Activated CD4-positive, CD25-positive, alpha-beta regulatory T cell treated with anti-CD3 and anti-CD28 coated beads, Interleukin-2, amount 50 U/mL, for 24 hours (primary cell): ENCODE measurements around the gene MSS51.

ENCODE experiments used
- ATAC-seq, 2 donors: fragments of 150-1000 bp; cut with Tn5 transposase; one replicate each; pipeline ENCODE4 v1.10.0; 2021; ENCODE audit warnings: mild to moderate bottlenecking in 1 of 2, moderate library complexity in 1 of 2

Gene MSS51

DNA sequence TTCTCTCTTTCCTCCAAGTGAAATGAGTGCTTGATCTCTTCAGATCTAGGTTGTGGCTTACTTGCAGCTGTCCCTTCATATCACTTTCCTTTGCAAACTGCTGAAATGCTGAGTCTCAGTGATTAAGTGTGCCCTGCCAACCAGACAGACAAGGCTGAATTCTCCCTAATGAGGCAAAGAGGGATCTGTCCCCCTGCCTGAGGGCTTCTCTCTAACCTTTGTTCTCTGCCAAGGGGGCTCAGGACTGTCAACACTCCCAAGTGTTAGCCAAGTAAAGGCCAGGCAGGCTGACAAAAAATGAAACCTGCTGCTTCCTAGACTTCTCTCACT, at the start of gene MSS51:
TSS of gene MSS51 (minus strand) at position 24 of the 330 bp plus-strand sequence. CDS start 5,277 bp downstream, outside the sequence.
- ATAC-seq, result peak in 1 of 2 donors; percentile 24

DNA sequence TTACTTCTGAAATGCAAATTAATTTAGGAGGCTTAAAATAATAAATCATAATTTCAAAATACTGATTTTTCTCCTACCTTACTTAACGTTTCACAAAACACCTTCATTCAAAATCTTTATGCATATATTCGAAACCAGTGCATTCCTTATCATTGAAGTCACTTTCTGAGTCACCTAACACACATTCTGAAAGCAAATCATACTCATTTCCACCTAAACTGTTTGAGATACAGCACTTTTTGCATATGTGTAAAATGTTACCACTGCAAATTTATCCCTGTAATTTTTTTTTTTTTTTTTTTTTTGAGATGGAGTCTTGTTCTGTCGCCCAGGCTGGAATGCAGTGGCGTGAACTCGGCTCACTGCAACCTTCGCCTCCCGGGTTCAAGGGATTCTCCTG, 46.8 kb upstream of the MSS51 start:
- peak; percentile 75 to 82 for ATAC-seq

DNA sequence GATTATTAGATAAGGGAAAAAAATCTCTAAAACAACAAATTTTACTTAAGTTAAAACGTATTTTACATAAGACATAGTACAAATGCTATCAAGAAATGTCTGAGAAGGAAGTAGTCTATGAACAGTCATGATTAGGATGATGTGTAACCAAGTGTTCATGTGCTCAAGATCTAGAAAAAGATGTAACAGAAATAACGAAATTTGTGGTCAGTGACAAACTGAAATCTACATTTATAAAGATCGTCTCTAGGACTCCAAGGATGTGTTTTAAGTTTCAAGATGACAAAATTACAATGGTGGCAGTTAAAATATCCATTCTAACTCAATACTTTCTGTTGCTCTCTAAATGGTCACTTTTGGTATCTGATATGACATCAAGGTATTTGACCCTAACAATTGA, 45.3 kb upstream of the MSS51 start:
- ATAC-seq, result peak; percentile 86 to 88

DNA sequence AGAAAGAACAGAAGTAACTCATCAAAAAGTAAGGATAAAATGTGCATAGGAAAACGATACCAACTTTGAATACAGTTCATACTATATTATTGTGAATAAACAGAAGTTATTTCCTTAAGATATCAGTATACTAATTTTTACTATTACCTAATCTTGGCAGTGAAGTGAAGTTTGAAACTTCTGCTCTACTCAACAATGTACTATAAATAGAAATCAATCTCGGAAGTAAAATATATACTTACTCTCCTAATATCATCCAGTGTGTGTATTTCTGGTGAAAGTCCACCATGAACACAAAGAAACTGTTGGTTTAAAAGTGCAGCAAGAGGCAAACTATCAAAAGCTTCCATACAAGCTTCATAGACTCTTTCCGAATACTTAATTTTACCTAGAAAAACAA, 37.9 kb upstream of the MSS51 start:
- ATAC-seq, result no peak

DNA sequence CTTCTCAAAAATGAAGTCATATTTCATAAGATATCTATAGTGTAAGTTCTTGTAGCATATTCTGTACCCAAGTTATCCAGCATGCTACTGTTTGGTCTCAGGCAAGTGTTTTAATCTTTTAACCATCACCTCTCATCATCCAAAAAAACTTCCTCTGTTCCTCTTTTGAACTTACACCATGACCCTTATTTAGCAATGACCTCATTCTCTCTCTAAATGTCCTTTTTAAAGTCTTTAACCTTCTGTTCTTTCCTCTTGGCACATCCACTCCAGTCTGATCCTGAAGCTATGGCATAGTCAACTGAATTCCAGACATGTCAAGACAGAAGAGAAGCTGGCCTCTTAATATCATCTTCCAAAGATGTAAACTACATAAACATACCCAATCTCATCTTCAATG, 36.2 kb upstream of the MSS51 start:
- no peak for ATAC-seq

DNA sequence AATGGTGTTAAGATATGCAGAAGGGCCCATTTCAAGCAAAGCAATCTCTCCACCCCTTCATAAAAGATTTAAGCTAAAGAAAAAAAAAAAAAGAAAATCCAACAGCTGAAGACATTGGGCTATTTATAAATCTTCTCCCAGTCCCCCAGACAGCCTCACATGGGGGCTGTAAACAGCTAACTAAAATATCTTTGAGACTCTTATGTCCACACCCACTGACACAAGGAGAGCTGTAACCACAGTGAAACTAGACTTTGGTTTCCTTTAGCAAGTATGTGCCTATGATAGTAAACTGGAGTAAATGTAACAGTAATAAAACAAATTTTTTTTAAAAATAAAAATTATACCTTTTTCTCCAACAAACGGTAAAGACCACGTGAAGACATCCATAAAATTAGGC, 33.8 kb upstream of the MSS51 start:
- no peak for ATAC-seq

DNA sequence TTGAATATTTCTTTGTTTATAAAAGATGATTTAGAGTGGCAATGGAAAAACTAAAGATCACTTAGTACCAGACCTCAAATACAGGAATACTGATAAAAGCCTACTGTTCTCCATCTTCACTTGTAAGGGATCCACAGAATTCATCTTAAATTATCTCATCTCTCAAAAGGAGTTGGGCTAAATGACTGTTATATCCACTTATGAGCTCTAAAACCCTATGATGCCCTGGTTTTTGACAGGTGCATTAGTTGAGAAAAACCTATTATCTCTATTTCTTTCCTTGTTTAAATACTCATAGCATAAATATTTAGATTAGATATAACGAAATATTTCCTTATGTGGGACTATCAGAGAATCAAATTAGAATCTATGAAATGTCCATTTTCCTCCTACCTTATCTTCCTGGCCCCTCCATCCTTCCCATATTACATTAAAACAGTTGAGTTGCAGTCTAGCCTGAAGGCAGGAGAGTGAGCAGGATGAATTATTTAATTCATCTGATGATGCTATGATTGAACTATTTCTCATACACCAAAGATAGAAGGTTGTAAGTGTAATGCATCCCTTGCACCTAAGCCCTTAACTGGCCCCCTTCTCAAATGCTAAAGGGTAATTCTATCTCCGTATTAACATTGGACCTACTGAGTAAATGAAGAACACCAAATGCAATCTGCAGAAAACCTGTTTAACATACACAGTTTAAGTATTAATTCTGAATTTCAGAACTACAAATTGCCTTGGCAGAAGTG, 32.8 kb upstream of the MSS51 start:
- no peak for ATAC-seq

DNA sequence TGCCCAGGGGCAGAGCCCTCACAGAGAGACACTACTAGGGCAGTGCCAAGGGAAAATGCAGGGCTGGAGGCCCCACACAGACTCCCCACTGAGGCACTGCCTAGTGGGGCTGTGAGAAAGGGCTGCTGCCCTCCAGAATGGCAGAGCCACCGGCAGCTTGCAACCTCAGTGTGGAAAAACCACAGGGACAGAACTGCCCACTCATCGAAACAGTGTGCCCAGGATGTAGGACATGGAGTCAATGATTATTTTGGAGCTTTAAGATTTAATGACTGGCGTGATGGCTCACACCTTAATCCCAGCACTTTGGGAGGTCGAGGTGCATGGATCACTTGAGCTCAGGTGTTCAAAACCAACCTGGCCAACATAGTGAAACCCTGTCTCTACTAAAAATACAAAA, 27.5 kb upstream of the MSS51 start:
- no peak for ATAC-seq

DNA sequence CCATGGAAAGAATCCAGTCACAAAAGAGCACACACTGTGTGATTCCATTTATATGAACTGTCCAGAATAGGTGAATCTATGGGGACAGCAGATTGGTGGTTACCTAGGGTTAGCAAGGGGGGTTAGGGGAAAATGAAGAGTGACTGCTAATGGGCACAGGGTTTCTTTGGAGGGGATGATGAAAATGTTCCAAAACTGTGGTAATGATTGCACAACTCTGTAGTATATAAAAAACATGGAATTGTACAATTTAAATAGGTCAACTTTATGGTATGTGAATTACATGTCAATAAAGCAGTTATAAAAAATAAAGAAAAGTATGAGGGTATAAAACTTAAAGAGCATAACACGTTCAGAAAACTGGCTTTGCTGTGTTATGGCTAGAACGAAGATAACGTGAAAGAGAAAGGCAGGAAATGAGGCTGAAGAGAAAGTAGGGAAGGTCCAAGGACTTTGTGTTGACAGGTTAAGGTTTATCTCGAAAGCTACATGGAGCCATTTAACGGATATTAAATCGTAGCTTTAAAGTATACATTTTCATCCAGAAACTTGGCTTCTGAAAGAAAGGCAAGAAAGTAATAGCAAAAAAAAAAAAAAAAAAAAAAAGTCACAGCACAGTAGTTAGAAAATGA, 26.4 kb upstream of the MSS51 start:
- no peak for ATAC-seq

DNA sequence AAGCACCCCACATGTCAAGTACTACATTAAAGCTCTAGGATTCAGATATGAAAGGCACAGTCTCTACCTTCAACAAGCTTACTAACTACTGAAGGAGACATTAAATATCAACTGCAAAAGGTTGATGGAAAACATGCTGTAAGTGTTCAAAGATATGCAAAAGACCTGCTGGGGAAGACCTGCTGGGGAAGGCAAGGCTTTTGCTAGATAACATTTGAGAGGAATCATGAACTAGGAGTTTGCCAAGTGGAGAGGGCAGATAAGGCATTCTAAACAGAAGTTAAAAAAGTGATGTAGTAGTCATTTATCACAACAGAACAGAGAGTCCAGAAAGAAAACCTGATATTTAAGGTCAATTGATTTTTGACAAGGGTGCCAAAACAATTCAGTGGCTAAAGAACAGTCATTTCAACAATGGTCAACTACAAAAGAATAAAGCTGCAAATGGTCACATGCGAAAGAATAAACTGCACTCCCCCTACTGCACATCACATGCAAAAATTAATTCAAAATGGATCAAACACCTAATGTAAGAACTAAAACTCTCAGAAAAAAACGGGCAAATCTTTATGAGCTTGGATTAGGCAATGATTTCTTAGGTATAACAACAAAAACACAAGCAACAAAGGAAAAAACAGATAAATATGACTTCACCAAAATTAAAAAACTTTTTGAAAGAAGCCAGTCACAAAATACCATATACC, 23.0 kb upstream of the MSS51 start:
- no peak for ATAC-seq

DNA sequence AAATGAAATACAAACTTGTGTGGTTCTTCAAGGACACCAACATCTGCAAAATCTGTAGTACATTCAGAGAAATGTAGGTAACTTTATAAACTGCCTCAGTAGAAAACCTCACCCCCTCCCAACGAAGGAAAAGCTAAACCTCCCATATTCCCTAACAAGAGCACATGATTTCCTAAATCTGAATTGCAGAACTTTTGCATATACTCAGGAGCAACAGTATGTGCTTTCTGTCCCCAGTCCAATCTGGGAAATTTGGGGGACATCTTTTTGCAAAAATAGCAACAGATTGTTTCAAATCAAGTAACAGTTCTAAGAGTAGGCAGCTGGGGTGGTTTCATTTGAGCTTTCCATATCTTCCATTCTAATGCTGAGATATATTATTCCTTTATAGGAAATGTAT, 15.8 kb upstream of the MSS51 start:
- ATAC-seq, result no peak

DNA sequence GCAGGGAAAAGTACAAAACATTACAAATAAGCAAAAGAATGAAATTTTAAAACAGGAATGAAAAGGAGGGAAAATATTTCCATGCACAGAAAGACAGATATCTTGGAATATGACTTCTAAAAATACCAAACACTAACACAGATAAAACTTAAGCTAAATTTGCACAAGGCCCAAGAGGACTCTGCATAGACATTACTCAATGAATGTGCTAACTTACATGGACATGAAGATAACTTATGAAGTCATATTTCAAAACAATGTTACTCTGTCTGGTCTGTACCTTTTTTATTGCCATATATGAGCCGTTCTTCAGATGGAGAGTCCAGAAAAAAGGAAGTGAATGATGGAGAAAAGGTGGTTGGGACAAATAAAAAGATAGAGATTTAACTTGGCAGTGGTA, 15.0 kb upstream of the MSS51 start:
- no peak for ATAC-seq

DNA sequence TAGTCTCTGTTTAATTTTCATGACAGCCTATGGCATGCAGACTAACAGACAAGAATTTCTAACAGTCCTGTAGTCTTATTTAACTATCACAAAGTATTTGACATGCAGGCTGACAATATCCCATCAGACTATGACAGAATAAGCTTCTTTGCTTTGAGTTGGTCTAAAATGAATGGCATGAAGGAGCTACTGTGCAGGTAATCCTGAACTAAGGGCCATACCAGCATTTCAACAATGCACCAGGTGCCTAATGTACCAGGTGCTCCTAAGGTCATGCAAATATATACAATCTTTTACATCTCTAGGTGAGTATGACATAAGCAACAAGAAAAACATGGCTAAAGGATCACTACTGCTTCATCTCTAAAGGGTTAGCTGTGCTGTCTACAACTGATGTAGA, 13.6 kb upstream of the MSS51 start:
- no peak for ATAC-seq

DNA sequence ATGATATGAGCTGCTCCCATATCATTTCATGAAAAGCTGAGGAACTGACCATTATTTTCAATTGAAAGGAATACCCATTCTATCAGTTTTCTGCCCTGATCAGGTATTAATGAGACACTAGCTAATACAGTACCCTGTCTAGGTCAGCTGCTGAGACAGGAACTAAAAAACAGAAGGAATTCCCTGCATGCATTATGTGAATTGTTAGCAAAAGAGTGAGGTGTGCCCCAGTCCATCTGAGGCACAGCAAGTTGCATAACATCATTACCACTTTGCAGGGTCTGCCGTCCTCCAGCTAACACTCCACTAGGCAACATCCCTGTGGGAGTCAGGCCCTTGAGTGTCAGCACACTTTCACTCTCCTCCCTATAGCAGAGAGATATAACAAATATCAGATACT, 11.1 kb upstream of the MSS51 start:
- ATAC-seq, result no peak

DNA sequence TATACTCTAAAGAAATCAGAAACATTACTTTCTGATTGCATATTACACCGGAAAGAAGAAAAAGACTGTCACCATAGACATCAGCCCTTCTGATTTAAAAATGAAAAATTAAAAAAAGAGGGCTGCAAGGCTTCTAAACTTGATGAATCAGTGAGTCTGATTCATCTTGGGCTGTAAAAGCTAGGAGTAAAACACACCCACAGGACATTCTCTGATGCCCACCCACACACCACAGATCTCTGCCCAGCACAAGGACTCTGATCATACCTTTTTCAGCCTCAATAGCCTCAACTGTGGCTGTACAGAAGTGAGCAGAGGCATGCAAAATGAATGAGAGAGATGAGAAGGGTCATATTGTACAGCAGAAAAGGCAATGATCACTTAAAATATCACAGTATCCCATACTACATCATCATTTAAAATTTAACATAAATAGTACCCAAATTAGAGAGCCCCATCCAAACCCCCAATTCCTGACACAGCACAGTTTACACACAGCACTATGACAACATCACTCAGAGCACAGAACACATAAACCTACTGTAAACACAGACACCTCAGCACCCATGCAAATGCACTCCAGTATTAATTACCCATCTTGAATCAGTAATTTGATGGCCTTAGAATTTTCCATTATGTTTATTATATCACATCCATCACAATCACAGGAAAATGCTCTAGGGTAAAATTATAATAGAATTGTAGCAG, 6.4 kb upstream of the MSS51 start:
- ATAC-seq, result peak; percentile 53 to 62

DNA sequence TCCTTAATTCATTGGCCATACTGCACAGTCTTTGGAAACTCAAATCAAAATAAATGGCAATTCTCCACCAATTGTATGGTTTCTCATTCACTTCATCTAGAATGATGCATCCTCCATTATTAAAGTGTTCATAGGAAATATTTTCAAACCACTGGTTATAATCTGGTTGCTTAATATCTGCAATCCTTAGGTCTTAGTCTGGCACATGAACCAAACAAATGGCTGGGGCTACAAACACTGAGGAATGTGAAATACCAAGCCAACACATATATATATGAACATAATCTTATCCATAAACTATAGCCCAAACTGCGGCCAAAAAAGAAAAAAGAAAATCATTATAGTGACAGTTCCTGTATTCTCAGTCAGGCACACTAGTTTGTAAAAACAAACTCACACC, 5.7 kb upstream of the MSS51 start:
- no peak for ATAC-seq

DNA sequence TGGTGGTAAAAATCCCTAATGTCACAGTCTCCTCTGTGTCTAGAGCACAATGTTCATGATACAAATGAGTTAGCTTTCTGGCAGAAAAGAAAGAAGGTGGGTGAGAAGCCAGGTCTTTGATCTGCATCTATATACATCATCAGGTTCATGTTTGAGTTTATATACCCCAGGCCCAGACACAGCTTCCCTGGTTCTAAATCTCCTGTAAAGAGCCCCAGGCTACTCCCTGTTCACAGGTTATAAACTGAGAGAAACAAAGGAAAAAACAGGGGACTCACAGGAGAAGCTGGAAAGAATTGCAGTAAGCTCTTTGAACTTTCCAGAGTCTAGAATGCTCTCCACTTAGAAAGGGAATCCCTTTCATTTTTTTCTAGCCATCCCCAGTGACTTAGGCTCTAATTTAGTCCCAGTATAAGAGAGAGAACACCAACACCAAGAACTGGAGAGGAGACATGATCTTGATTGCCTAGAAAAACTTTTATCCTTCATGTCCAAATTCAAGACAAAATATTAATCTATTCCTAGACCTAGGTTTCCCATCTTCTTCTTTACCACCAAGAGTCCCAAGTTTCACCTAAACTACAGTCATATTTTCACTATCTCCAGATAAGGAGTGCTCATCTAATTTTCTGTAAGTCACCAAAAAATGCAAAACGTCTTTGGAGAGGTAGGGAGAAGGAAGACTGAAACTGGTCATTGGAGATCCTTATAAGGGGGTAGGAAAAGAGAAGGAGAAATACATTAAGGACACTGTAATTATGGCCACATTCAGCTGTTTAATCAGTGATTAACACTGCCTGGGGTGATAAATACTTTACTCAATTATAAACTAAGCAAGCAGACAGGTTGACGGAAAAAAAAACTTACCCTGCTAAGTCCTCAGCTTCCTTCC, 469 bp downstream of the MSS51 start:
- no peak for ATAC-seq

DNA sequence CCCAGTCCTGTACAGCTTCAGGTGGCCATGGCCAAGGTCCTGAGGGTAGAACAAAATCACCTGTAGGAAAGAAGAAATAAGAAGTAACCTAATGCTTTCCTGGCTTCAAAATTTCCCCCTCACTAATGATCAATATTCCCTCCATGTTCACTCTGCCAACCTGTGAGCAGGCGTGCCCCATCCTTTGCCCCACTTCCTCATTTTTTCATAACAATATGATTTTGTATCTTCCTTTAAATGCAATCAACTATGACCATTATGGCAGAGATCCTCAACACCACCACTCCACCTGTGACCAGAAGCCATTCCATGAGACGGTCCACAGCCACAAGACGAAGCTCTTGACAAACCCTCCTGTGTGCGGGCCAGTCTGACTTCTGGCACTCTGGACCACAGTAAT, 7.0 kb downstream of the MSS51 start:
- ATAC-seq, result no peak

DNA sequence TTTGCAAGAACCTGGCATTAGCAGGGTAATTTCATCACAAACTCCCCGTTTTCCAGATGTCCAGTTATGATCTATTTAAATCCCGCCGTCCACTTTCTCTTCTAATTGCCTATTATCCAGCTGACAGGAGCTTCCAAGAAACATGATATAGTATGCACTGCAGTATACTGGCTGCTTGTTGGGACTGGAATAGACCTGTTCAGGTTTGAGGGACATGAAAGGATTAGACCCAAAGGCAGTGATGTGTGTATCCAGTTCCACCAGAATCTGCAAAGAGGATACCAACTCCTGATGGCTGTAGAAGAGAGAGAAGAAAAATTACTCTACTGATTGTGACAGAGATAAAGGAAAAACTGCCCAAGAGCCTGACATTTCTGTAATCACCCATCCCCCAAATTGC, 8.9 kb downstream of the MSS51 start:
- ATAC-seq, result no peak

DNA sequence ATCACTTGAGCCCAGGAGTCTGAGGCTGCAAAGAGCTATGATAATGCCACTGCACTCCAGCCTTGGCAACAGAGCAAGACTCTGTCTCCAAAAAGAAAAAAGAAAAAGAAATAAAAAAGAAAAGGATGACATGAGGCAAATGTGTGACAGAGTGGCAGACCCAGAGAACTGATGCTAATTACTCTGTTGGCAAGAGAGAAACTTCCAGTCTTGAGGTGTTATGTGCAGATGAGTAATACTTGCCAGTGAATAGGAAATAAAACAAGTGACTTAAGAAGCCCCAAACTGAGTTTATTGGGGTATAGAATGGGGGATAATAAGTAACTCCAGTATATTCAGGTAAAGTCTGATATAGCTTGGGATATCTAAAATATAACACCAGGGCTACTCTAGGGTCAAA, 10.1 kb downstream of the MSS51 start:
- peak in 1 of 2 donors; percentile 28 for ATAC-seq

DNA sequence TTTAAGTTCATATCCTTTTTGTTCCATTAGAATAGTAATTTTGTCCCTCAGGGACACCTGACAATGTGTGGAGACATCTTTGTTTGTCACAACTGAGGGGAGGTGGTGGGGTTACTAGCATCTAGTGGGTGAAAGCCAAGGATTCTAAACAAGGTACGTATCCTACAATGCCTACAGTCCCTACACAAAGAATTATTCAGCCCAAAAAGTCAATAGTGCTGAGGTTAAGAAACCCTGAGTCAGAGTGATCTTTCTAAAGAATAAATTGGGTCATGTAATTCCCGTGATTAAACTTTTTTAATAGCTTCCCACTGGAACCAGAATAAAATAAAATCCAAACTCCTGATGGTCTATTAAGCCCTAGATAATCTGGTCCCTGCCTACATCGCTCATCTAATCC, 16.8 kb downstream of the MSS51 start:
- ATAC-seq, result no peak

DNA sequence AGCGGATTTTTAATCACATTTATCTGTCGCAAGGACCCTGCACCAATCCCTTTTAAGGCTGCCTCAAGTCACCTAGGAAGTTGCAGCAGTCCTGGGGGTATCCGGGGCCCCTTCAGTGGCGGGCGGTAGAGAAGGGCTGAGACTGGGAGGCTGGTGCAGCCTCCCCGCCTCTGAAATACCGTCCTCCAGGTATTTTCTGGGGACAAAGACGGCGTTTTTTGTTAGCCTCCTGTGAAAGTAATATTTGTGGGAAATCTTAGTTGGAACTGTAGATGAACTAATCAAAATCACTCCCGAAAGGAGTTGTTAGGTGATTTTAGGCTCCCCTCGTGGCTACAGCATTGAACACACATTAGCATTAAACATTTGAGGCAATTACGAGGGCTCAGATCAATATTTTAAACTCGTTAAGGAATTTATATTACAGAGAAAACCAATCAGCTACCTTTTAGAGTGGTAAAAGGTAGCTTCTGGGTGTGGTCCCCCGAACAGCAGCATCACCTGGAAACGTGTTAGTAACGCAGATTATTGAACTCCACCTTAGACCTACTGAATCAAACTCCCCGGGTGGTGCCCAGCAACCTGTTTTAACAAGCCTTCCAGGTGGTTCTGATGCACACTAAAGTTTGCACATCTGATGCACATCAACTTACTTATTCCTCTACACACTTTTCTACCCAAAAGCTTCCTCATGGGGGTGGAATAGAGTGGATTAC, 19.0 kb downstream of the MSS51 start:
- peak in 1 of 2 donors; percentile 27 for ATAC-seq
